ENCODE results near the gene SLC2A11.

- TF ChIP-seq EZH2phosphoT487 (IDR thresholded peaks at IDR 0.05; ENCODE audit: borderline replicate concordance, low read length) (no peak), EZH2 (IDR thresholded peaks at IDR 0.05; ENCODE audit: low read length, unreplicated experiment) (no peak)
- TF ChIP-seq, protein P1, sequence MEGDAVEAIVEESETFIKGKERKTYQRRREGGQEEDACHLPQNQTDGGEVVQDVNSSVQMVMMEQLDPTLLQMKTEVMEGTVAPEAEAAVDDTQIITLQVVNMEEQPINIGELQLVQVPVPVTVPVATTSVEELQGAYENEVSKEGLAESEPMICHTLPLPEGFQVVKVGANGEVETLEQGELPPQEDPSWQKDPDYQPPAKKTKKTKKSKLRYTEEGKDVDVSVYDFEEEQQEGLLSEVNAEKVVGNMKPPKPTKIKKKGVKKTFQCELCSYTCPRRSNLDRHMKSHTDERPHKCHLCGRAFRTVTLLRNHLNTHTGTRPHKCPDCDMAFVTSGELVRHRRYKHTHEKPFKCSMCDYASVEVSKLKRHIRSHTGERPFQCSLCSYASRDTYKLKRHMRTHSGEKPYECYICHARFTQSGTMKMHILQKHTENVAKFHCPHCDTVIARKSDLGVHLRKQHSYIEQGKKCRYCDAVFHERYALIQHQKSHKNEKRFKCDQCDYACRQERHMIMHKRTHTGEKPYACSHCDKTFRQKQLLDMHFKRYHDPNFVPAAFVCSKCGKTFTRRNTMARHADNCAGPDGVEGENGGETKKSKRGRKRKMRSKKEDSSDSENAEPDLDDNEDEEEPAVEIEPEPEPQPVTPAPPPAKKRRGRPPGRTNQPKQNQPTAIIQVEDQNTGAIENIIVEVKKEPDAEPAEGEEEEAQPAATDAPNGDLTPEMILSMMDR (conservative IDR thresholded peaks at IDR 0.05; ENCODE audit: low read depth, low read length) = no peak
Observed at GRCh38 chr22:23837496-23837859, 20.2 kb upstream of the SLC2A11 start.
